Measurements from ENCODE around the gene TSPAN9.

- TF ChIP-seq CTCF (IDR thresholded peaks at IDR 0.05; ENCODE audit: insufficient read depth, low read depth, low read length): no peak
- TF ChIP-seq EZH2 (IDR thresholded peaks at IDR 0.05; ENCODE audit: insufficient read depth, low read length): no peak
These were observed 194.0 kb downstream of the TSPAN9 start for GRCh38 chr12:3271146-3271545.
